B cell (primary cell): ENCODE data around the gene EEA1.

Source experiments
- CTCF ChIP-seq: fragments of 200-600 bp; IDR thresholded peaks from one replicate; pipeline ENCODE4 v1.8.0; 2022; ENCODE audit warnings: antibody characterized with exemption, mild to moderate bottlenecking
- EZH2 ChIP-seq: IDR thresholded peaks from 2 replicates; pipeline ENCODE4 v1.6.1; 2012; ENCODE audit warnings: borderline replicate concordance, low read depth, mild to moderate bottlenecking, moderate library complexity, low read length; ENCODE audit not compliant: insufficient read depth, poor library complexity, severe bottlenecking

DNA sequence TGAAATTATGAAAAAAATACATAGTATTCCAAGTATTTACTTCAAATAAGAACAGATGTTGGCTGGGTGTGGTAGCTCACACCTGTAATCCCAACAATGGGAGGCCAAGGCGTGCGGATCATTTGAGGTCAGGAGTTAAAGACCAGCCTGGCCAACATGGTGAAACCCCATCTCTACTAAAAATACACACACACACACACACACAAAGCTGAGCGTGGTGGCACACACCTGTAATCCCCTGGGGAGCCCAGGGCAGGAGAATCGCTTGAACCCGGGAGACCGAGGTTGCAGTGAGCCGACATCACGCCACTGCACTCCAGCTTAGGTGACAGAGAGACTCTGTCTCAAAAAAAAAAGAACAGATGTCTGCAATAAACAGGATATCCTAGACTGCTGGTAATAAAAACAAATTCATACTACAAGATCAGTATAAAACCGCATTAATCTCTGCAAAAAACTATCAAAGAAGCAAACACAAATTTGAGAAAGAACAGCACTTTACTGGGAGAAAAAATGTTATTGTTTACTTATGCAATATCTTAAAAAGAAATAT, 23.8 kb downstream of the EEA1 start:
- no peak for TF ChIP-seq CTCF
- no peak for TF ChIP-seq EZH2
